Pons (tissue), 1 donor: ENCODE data around the gene FAF1.

Source experiments
- DNase-seq: peaks from one replicate; pipeline ENCODE4 v3.0.0-alpha.2; 2016; ENCODE audit warnings: low spot score

Gene FAF1

GRCh38 chr1:50488876-50489275 is 471.2 kb downstream of the FAF1 start:
- DNase-seq: no peak

- DNase-seq: no peak
These were observed 471.7 kb downstream of the FAF1 start for GRCh38 chr1:50488356-50488755.

- DNase-seq: no peak
These were observed 472.3 kb downstream of the FAF1 start for GRCh38 chr1:50487725-50488124.

- no peak for DNase-seq
These were observed 478.8 kb downstream of the FAF1 start for GRCh38 chr1:50481142-50481736.

GRCh38 chr1:50476800-50477199 is 483.3 kb downstream of the FAF1 start:
- no peak for DNase-seq

- no peak for DNase-seq
These were observed 484.9 kb downstream of the FAF1 start for GRCh38 chr1:50474859-50475809.

GRCh38 chr1:50473513-50473912 is 486.6 kb downstream of the FAF1 start:
- no peak for DNase-seq

- DNase-seq: no peak
These were observed 488.1 kb downstream of the FAF1 start for GRCh38 chr1:50471967-50472366.

GRCh38 chr1:50462964-50463363 is 497.1 kb downstream of the FAF1 start:
- no peak for DNase-seq

GRCh38 chr1:50458507-50458906 is 501.6 kb downstream of the FAF1 start:
- DNase-seq: no peak

- no peak for DNase-seq
These were observed 505.2 kb downstream of the FAF1 start for GRCh38 chr1:50454911-50455310.

- DNase-seq: no peak
These were observed 506.8 kb downstream of the FAF1 start for GRCh38 chr1:50453266-50453665.

GRCh38 chr1:50452700-50453099 is 507.4 kb downstream of the FAF1 start:
- no peak for DNase-seq

GRCh38 chr1:50450861-50451653 is 509.0 kb downstream of the FAF1 start:
- no peak for DNase-seq

- DNase-seq: no peak
These were observed 512.1 kb downstream of the FAF1 start for GRCh38 chr1:50447961-50448360.

- no peak for DNase-seq
These were observed 518.9 kb downstream of the FAF1 start for GRCh38 chr1:50441183-50441582.

- no peak for DNase-seq
These were observed 521.1 kb downstream of the FAF1 start for GRCh38 chr1:50438945-50439344.

- no peak for DNase-seq
These were observed 523.6 kb downstream of the FAF1 start for GRCh38 chr1:50436489-50436888.

GRCh38 chr1:50430010-50430405 is 530.1 kb downstream of the FAF1 start:
- no peak for DNase-seq

GRCh38 chr1:50427818-50428779 is 532.0 kb downstream of the FAF1 start:
- no peak for DNase-seq

- DNase-seq: no peak
These were observed 532.8 kb downstream of the FAF1 start for GRCh38 chr1:50427086-50427817.
